ENCODE measurements around the gene RBCK1. TPM values are rescaled to one million over a fixed set of nuclear protein-coding genes. Genes with fewer than 3 reads are reported as not detected.

Gene RBCK1
- polyA plus RNA-seq, 1 experiment, result 130 TPM

- ChIA-PET POLR2A (no interaction called here), CTCF (no interaction called here)
- no peak for TF ChIP-seq CTCF (IDR thresholded peaks at IDR 0.05; ENCODE audit: insufficient read depth, low read depth, low read length)
- Histone ChIP-seq H3K27me3 (ENCODE audit: control insufficient read depth, insufficient read depth, low read length) (no peaks in the 10 kb centered on the region), H3K36me3 (ENCODE audit: control insufficient read depth, insufficient read depth, low read length) (peaks cover 36% of the 10 kb centered on the region), H3K4me3 (ENCODE audit: low read depth, low read length) (no peak overlapping the region)
- DNase-seq (ENCODE audit: low read depth), result no peak
These were observed 9.1 kb downstream of the RBCK1 start for GRCh38 chr20:416950-417800.

- DNase-seq (ENCODE audit: low read depth), result no peak
- ChIA-PET POLR2A (no interaction called here), CTCF (no interaction called here)
- H3K4me3 ChIP-seq (ENCODE audit: low read depth, low read length), result no peak overlapping the region
- no peaks in the 10 kb centered on the region for H3K27me3 ChIP-seq (ENCODE audit: control insufficient read depth, insufficient read depth, low read length)
- H3K36me3 ChIP-seq (ENCODE audit: control insufficient read depth, insufficient read depth, low read length), result peaks cover 38% of the 10 kb centered on the region
- TF ChIP-seq CTCF (IDR thresholded peaks at IDR 0.05; ENCODE audit: insufficient read depth, low read depth, low read length), result no peak
These were observed 9.8 kb downstream of the RBCK1 start for GRCh38 chr20:417801-418342.

- Histone ChIP-seq H3K36me3 (ENCODE audit: control insufficient read depth, insufficient read depth, low read length) (peaks cover 40% of the 10 kb centered on the region), H3K27me3 (ENCODE audit: control insufficient read depth, insufficient read depth, low read length) (no peaks in the 10 kb centered on the region), H3K4me3 (ENCODE audit: low read depth, low read length) (no peak overlapping the region)
- DNase-seq (ENCODE audit: low read depth), result no peak
- ChIA-PET POLR2A (no interaction called here), CTCF (interaction anchor here (1.1 kb wide), 1 partner anchor 152 kb away, joined by 3 read pairs; no protein-coding TSS in a partner anchor)
- TF ChIP-seq CTCF (IDR thresholded peaks at IDR 0.05; ENCODE audit: insufficient read depth, low read depth, low read length), result no peak
These were observed 10.8 kb downstream of the RBCK1 start for GRCh38 chr20:418858-419365.

GRCh38 chr20:419556-420165 lies 11.6 kb downstream of the RBCK1 start:
- ChIA-PET CTCF (interaction anchor here (1.1 to 1.2 kb wide), 2 partner anchors 12 to 153 kb away, joined by 3 read pairs; no protein-coding TSS in a partner anchor), POLR2A (interaction anchor here (0.5 kb wide), 1 partner anchor 57 kb away, joined by 7 read pairs; no protein-coding TSS in a partner anchor)
- TF ChIP-seq CTCF (IDR thresholded peaks at IDR 0.05; ENCODE audit: insufficient read depth, low read depth, low read length), result no peak

GRCh38 chr20:420166-420620 lies 12.1 kb downstream of the RBCK1 start:
- no peaks in the 10 kb centered on the region for H3K27me3 ChIP-seq (ENCODE audit: control insufficient read depth, insufficient read depth, low read length)
- TF ChIP-seq CTCF (IDR thresholded peaks at IDR 0.05; ENCODE audit: insufficient read depth, low read depth, low read length), result no peak
- ChIA-PET CTCF (interaction anchor here (1.2 kb wide), 1 partner anchor 12 kb away, joined by 3 read pairs; no protein-coding TSS in a partner anchor), POLR2A (interaction anchor here (0.5 kb wide), 1 partner anchor 58 kb away, joined by 7 read pairs; no protein-coding TSS in a partner anchor)
- no peak for DNase-seq (ENCODE audit: low read depth)
- H3K4me3 ChIP-seq (ENCODE audit: low read depth, low read length), result no peak overlapping the region
- peaks cover 42% of the 10 kb centered on the region for H3K36me3 ChIP-seq (ENCODE audit: control insufficient read depth, insufficient read depth, low read length)

More at GRCh38 chr20:419556-420165, 11.6 kb downstream of the RBCK1 start:
- Histone ChIP-seq H3K4me3 (ENCODE audit: low read depth, low read length) (no peak overlapping the region), H3K36me3 (ENCODE audit: control insufficient read depth, insufficient read depth, low read length) (peaks cover 42% of the 10 kb centered on the region), H3K27me3 (ENCODE audit: control insufficient read depth, insufficient read depth, low read length) (no peaks in the 10 kb centered on the region)
- no peak for DNase-seq (ENCODE audit: low read depth)

All from BJ (cell line).